A549 (cell line): ENCODE data around the gene FBF1.

Experiments used
- CHD4 ChIP-seq: fragments of 200-600 bp; sonication (generic); IDR thresholded peaks from 2 replicates; pipeline ENCODE4 v1.6.1; 2016; ENCODE audit warnings: antibody characterized with exemption, mild to moderate bottlenecking, borderline replicate concordance
- TF ChIP-seq, protein P1 (sequence below): fragments of >200 bp; sonication (Bioruptor Twin); formaldehyde crosslinking; IDR thresholded peaks from 3 replicates; pipeline ENCODE4 v1.5.1; 2016

GRCh38 chr17:75931062-75931461 lies 9.8 kb downstream of the FBF1 start:
- TF ChIP-seq CHD4 = no peak
- TF ChIP-seq, protein P1, sequence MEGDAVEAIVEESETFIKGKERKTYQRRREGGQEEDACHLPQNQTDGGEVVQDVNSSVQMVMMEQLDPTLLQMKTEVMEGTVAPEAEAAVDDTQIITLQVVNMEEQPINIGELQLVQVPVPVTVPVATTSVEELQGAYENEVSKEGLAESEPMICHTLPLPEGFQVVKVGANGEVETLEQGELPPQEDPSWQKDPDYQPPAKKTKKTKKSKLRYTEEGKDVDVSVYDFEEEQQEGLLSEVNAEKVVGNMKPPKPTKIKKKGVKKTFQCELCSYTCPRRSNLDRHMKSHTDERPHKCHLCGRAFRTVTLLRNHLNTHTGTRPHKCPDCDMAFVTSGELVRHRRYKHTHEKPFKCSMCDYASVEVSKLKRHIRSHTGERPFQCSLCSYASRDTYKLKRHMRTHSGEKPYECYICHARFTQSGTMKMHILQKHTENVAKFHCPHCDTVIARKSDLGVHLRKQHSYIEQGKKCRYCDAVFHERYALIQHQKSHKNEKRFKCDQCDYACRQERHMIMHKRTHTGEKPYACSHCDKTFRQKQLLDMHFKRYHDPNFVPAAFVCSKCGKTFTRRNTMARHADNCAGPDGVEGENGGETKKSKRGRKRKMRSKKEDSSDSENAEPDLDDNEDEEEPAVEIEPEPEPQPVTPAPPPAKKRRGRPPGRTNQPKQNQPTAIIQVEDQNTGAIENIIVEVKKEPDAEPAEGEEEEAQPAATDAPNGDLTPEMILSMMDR = no peak
